GM18507 (cell line): ENCODE results near the gene MMGT1.
A peak's percentile ranks its signal among the peaks of the same experiment; 100 is the strongest.
"Not testable (repeated sequence)": the region's sequence is repeated elsewhere in the genome, so short reads cannot be mapped to it uniquely, and the experiment has no call there.

Experiments
- DNase-seq: peaks from one replicate; pipeline ENCODE4 v3.0.0; 2011; ENCODE audit warnings: low read depth; ENCODE audit not compliant: insufficient read length; ENCODE audit errors: extremely low spot score
- FAIRE-seq: peaks from 2 replicates; lab custom pipeline; 2011; peaks lifted over from hg19 to GRCh38; lab: Jason Lieb, UNC

The MMGT1 gene

GRCh38 chrX:135931644-135932487 is 41.9 kb downstream of the MMGT1 start:
- no peak for DNase-seq

GRCh38 chrX:135927897-135928296 is 45.9 kb downstream of the MMGT1 start:
- DNase-seq (no peak), FAIRE-seq (no peak)

More at GRCh38 chrX:135931644-135932487, 41.9 kb downstream of the MMGT1 start:
- FAIRE-seq: peak; percentile 61

- FAIRE-seq (no peak), DNase-seq (no peak)
Measured at GRCh38 chrX:135923353-135923752, 50.4 kb downstream of the MMGT1 start.

GRCh38 chrX:135920516-135920915 is 53.3 kb downstream of the MMGT1 start:
- not testable (repeated sequence) for DNase-seq, FAIRE-seq

GRCh38 chrX:135914404-135914803 is 59.4 kb downstream of the MMGT1 start:
- FAIRE-seq (no peak), DNase-seq (no peak)
